NCI-H146 (cell line): ENCODE results near the gene TCP11L2.

Experiments
- DNase-seq: peaks from one replicate; lab custom pipeline; 2025; lab: John Stamatoyannopoulos, UW

The TCP11L2 gene

DNA sequence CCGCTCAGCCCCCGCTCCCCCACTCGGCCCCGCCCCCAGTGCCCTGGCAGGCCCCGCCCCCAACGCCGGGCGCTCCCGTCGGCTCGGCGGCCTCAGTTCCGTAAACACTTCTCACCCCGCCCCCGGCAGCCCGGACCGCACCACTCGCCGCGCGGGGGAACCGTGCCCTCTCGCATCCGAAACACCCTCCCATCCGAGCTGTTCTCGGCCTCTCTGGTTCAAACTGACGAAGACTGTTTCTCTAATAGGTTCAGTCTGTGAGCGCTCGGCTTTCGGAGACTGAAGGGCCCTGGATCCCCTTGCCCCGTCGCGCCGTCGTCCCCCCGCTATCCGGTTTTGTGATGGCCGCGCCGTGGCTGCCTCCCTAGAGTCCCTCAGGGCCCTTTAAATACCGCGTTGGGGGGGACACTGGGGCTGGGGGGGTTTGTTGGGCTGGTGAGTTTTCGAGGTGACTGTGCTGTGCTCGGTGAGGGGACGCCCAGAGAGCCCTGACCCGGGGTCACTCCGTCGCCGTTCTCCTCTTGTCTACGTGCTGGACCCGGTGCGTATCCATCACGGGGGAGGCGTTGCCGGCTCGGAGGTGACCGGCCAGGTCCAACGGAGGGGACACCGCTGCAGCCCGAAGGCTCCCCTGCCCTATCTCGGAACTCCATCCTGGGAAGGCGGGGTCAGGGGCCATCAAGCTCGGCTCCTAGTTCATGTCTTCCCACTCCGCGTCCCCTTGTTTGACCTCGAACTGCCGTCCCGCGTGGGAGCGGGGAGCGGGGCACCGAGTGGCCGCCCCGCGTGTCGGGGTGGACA, at the start of gene TCP11L2:
TSS of gene TCP11L2 (plus strand) at position 333 of the 801 bp plus-strand sequence. CDS start 8,343 bp downstream, outside the sequence.
- DNase-seq, result peak; percentile 74

DNA sequence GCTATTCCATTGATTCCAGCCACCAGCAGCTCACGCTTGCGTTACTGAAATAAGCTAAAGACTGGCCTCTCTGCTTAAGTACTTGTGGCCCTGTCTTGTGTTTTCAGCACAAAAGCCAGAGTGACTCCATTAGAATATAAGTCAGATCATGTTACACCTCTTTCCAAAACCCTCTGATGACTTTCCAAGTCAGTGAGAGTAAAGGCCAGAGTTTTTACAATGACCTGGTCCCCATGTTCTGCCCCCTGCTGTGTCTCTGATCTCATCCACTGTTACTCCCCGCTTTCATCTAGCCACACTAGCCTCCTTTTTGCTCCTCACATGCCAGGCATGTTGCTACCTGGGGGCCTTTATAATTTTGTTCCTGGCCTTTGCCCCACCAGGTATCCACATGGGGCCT, 47.8 kb upstream of the TCP11L2 start:
- peak; percentile 10 for DNase-seq

DNA sequence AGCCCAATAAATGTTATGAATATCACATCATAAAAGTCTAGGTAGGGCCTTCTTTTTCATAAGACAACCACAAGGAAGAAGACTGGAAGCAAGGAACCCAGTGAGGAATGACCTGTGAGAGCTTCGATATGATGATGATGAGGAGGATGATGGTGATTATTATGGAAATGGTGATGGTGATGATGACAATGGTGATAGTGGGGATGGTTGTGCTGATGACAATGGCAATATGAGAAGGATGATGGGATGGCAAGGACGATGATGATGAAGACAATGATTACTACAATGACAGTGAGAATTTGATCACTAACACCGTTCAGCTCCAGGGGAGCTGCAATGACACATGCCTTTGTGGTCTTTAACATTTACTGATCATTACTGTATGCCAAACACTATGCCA, 47.0 kb upstream of the TCP11L2 start:
- DNase-seq, result no peak

- DNase-seq, result no peak
These were observed 46.6 kb upstream of the TCP11L2 start for GRCh38 chr12:106255952-106256351.

DNA sequence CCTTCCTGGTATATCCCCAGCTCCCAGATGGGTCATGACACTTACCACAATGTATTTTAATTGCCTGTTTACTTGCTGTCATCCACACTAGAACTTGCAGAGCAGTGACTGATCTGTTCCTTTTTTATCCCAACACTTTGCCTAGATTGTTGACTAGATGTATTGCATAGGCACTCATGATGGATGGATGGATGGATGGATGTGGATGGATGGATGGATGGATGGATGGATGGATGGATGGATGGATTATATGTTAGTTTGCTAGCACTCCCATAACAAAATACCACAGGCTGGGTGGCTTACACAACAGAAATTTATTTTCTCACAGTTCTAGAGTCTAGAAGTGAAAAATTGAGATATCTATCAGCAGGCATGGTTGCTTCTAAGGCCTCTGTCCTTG, 46.0 kb upstream of the TCP11L2 start:
- DNase-seq, result no peak

DNA sequence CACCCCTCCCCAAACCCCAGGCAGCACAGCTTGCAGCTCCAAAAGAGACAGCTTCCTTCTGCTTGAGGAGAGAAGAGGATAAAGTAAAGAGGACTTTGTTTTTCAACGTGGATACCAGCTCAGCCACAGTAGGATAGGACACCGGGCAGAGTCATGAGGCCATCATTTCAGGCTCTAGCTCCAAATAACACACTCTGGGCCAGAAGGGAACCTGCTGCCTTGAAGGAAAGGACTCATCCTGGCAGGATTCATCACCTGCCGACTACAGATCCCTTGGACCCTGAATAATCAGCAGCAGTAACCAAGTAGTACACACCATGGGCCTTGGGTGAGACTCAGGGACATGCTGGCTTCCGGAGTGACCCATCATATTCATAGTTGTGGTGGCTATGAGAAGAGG, 44.3 kb upstream of the TCP11L2 start:
- DNase-seq, result no peak

GRCh38 chr12:106258935-106259334, 43.6 kb upstream of the TCP11L2 start:
- no peak for DNase-seq

DNA sequence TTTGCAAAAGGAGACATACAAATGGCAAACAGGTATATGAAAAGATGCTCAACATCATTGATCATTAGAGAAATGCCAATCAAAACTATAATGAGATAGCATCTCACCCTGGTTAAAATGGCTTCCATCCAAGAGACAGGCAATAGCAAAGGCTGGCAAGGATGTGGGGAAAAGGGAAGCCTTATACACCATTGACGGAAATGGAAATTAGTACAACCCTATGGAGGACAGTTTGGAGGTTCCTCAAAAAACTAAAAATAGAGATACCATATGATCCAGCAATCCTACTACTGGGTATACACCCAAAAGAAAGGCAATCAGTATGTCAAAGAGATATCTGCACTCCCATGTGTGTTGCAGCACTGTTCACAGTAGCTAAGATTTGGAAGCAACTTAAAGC, 37.4 kb upstream of the TCP11L2 start:
- no peak for DNase-seq

DNA sequence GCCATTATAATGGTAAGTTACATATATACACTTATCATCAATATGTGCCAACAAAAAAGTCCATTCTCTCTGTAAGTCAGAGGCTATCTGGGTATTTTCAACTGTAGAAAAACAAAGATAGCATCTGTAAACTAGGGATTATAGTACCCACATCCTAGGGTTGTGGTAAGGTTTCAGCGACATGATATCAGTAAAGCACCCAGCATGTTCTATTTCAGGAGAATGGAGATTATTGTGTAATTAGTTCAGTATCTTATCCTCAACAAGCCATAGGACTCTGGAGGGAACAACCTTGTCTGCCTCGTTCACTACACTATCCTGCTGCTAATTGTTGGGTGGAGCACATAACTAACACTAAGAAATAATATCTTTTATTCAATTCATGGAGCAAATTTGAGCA, 35.0 kb upstream of the TCP11L2 start:
- no peak for DNase-seq

GRCh38 chr12:106269150-106269771, 33.3 kb upstream of the TCP11L2 start:
- DNase-seq, result no peak

DNA sequence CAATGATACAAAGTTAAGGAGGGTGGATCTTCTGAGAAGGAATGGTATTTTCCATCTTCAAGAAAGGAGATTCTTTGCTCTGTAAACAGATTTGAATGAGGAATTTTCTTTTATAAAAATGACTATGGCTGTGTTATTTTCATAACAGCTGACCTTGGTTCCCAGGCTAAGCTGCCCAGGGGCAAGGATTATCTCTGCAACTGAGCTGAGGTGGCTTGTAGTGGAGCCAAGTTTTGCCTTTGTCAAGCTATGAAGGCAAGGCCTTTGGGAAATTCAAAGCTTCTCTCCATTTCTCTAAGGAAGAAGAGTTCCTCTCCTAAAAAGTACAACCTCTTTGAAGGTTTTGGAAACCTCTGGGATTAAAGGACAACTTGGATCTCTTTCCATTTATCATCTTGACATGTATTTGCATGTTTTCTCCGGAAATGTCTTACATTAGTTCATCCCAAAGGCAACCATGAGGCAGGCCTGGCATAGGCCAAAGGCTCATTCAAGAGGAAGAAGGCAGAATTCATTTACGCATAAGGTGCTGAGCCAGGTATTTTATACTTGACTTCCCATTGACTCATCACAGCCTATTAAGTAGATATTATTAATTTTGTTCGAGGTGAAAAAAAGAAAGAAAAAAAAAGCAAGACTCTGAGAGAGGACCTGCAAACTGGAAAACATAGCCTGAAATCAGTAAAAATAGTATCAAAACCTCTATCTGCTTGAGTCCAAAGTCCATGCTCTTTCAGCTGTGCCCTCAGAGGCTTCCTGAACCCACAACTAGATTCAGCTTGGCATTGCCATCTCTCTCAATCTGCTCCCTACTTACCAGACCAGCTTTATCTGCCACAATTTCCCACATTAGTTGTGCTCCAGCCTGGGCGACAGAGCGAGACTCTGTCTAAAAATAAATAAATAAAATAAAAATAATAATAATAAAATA, 30.7 kb upstream of the TCP11L2 start:
- DNase-seq, result no peak

GRCh38 chr12:106273491-106273890, 29.0 kb upstream of the TCP11L2 start:
- DNase-seq, result no peak

GRCh38 chr12:106274012-106274411, 28.5 kb upstream of the TCP11L2 start:
- DNase-seq, result no peak

DNA sequence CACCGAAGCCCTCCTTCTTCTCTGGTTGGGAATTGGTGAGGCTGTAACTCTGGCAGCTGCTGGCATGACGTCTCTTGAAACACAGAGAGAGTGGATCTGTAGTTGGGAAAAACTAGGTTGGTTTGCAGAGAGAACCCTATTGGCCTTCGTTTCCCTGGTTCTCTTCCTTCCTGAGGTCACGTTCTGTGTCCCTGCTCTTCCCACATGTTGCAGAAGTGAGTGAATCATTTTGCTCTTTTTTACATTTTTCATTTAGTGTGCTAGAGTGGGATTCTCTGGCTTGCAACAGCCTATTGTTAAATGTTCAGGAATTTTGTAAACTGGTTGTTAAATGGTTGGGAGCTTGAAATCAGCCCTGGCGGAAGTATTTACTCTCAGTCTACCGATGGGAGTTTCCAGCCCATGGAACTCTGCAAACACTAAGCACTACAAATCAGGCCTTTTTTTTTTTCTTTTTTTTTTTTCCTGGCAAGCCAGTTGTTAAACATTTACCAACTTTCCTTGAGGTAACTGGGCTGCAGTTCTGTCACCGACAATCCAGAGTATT, 27.9 kb upstream of the TCP11L2 start:
- DNase-seq, result no peak

GRCh38 chr12:106275458-106275857, 27.1 kb upstream of the TCP11L2 start:
- DNase-seq, result no peak

DNA sequence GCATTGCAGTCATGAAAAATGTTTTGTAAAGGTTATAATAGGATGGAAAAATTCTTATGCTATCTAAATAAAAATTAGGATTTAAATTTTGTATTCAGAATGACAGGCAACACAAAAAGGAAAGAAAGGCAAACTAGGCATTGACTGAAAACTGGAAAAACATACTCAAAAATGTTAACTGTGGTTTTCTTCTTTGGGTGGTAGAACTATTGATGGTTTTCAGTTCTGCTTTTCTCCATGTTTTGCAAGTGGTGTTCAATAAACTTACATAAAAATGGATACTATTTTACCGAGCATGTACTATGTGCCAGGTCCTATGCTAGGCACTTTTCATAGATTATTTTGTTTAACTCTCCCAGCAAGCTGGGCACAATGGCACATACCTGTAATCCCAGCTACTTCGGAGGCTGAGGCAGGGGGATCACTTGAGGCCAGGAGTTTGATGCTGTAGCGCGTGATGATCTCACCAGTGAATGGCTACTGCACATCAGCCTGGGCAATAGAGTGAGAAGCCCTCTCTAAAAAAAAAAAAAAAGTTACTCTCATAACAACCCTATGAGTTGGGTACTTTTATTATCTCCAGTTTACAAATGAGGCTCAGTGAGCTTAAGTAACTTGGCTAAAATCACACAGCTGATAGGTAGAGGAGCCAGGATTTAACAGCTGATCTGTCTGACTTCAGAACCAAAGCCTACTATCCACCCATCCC, 26.3 kb upstream of the TCP11L2 start:
- no peak for DNase-seq

GRCh38 chr12:106280106-106280505, 22.4 kb upstream of the TCP11L2 start:
- DNase-seq, result no peak

- peak; percentile 35 for DNase-seq
These were observed 21.3 kb upstream of the TCP11L2 start for GRCh38 chr12:106281056-106281782.

DNA sequence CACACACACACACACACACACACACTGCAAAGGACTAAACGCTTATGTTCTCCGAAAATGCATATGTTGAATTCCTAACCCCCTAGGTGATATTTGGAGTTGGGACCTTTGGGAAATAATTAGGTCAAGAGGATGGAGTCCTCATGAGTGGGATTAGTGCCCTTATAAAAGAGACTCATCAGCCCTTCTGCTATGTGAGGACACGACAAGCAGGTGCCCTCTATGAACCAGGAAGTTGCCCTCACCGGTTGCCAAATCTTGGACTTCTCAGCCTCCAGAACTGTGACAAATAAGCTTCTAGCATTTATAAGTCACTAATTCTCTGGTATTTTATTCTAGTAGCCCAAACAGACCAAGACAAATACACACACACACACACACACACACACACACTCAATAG, 20.7 kb upstream of the TCP11L2 start:
- DNase-seq, result no peak

- peak; percentile 36 for DNase-seq
These were observed 20.0 kb upstream of the TCP11L2 start for GRCh38 chr12:106282457-106283097.
